PFSK-1 (cell line): ENCODE results near the gene MTA3.

Experiments
- FOXP2 ChIP-seq: optimal IDR thresholded peaks from 2 replicates; pipeline ENCODE3; 2011; ENCODE audit warnings: borderline replicate concordance, control low read depth, inconsistent platforms; ENCODE audit not compliant: insufficient read depth; ENCODE audit errors: extremely low read length, extremely low read depth
- POLR2AphosphoS5 ChIP-seq: IDR thresholded peaks from 2 replicates; pipeline ENCODE4 v1.6.1; 2012; ENCODE audit warnings: low read depth, mild to moderate bottlenecking, control low read depth, low read length, moderate library complexity
- REST ChIP-seq, 2 experiments: IDR thresholded peaks; 2 replicates each; pipeline versions ENCODE4 v1.6.1 to v1.8.0; 2011 to 2012; ENCODE audit warnings: low read depth in 2 of 2, low read length in 2 of 2, control low read depth in 1 of 2, inconsistent platforms in 1 of 2, mild to moderate bottlenecking in 1 of 2, moderate library complexity in 1 of 2; ENCODE audit not compliant: insufficient read depth in 1 of 2
- SIN3A ChIP-seq: IDR thresholded peaks from 2 replicates; pipeline ENCODE4 v1.6.1; 2012; ENCODE audit warnings: mild to moderate bottlenecking, low read length, moderate library complexity, borderline replicate concordance; ENCODE audit not compliant: insufficient read depth
- TAF1 ChIP-seq: IDR thresholded peaks from 2 replicates; pipeline ENCODE4 v1.6.1; 2012; ENCODE audit warnings: low read length, control low read depth, borderline replicate concordance; ENCODE audit not compliant: insufficient read depth

Gene MTA3

GRCh38 chr2:42771546-42772153 lies 203.2 kb downstream of the MTA3 start:
- TF ChIP-seq POLR2AphosphoS5 (no peak), REST (IDR thresholded peaks at IDR 0.05; ENCODE audit: insufficient read depth in 1 of 2, low read depth in 2 of 2, low read length in 2 of 2) (no peak), TAF1 (no peak), SIN3A (no peak), FOXP2 (no peak)

GRCh38 chr2:42775186-42775585 lies 206.8 kb downstream of the MTA3 start:
- TF ChIP-seq FOXP2 (no peak), TAF1 (no peak), POLR2AphosphoS5 (no peak), SIN3A (no peak), REST (IDR thresholded peaks at IDR 0.05; ENCODE audit: insufficient read depth in 1 of 2, low read depth in 2 of 2, low read length in 2 of 2) (no peak)

- TF ChIP-seq REST (IDR thresholded peaks at IDR 0.05; ENCODE audit: insufficient read depth in 1 of 2, low read depth in 2 of 2, low read length in 2 of 2) (no peak), FOXP2 (no peak), SIN3A (no peak), TAF1 (no peak), POLR2AphosphoS5 (no peak)
Measured at GRCh38 chr2:42775810-42776209, 207.4 kb downstream of the MTA3 start.

- no peak for TF ChIP-seq SIN3A
Measured at GRCh38 chr2:42777883-42778805, 209.7 kb downstream of the MTA3 start.

- no peak for TF ChIP-seq TAF1
- TF ChIP-seq SIN3A: no peak
- TF ChIP-seq FOXP2: no peak
Measured at GRCh38 chr2:42781181-42781580, 212.7 kb downstream of the MTA3 start.

GRCh38 chr2:42783511-42783910 lies 215.1 kb downstream of the MTA3 start:
- TF ChIP-seq FOXP2 (no peak), SIN3A (no peak), POLR2AphosphoS5 (no peak)
